Effector CD8-positive, alpha-beta T cell (primary cell): ENCODE data around the gene AFG1L.
A peak's percentile ranks its signal among the peaks of the same experiment; 100 is the strongest.
"Not testable (repeated sequence)": the region's sequence is repeated elsewhere in the genome, so short reads cannot be mapped to it uniquely, and the experiment has no call there.

Experiments used
- DNase-seq: peaks from one replicate; lab custom pipeline; 2025; lab: John Stamatoyannopoulos, UW

The AFG1L gene

DNA sequence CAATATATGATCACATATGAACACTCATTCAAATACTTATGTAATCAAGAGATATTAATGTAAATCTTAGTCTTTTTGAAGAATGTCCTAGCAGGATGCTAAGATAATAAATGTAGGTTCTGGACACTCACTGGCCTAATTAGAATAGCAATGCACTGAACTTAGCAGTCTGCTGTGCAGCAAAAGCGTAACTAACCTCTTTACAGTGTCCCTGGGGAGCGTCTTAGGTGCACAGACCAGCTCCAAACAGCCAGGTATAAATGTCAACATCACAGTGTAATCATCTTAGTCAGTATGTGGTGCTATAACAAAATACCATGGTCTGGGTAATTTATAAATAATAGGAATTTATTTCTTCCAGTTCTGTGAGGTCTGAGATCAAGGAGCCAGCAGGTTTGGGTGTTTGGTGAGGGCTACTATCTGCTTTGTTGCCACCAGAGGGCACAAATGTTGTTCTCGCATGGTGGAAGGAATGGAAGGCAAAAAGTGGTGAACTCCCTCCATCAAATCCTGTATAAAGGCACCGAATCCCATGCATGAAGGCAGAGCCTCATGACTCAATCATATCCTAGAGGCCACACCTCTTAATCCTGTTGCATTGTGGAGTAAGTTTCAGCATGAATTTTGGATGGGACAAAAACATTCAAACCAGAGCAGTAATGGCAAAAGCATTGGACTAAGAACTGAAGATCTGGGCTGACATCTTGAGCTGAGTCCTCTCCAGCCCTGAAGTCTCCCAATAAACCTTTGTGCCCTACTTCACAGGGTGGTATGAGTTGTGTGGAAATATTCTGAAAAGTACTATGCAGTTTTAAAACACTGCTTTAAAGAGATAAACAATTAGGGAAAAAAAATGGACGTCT, 224.1 kb downstream of the AFG1L start:
- DNase-seq, result no peak

DNA sequence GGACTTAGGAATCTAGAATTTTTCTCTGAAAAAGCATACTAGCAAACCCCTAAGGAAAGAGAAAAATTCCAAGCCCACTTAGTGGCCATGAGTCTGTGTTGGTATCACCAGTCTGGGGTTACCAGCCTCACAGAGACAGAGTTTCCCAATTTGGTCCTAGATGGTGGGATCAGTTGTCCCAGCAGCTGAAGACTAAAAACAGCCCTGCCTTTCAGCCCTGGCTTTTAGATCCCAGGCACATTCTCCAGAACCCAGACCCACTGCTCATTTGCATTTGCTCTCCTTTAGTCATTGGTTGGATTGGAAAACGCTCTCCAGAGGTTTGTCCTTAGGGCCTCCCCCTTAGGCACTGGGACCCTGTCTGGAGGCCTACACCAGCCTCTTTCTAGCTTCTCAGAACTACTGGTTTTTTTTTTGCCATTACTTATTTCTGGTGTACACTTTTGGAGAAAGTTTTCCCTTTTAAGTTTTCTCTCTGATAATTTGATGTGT, 226.8 kb downstream of the AFG1L start:
- DNase-seq, result no peak

DNA sequence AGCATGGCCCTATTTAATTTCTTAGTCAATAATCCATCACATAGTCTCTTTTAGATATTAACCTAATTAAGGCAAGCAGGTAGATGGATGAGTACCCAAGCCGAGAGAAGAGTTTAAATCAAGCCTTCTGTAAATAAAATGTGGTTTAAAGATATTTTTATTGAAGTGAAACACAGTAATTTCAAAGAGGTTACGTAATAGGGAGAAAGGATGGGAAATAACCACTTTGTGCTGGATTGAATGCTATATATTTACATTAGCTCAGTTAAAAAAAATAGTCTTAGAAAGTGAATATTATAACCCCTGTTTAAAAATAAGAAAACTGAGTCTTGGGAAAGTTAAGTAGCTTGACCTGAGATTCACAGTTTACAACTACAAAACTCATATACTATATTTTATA, 228.8 kb downstream of the AFG1L start:
- no peak for DNase-seq

DNA sequence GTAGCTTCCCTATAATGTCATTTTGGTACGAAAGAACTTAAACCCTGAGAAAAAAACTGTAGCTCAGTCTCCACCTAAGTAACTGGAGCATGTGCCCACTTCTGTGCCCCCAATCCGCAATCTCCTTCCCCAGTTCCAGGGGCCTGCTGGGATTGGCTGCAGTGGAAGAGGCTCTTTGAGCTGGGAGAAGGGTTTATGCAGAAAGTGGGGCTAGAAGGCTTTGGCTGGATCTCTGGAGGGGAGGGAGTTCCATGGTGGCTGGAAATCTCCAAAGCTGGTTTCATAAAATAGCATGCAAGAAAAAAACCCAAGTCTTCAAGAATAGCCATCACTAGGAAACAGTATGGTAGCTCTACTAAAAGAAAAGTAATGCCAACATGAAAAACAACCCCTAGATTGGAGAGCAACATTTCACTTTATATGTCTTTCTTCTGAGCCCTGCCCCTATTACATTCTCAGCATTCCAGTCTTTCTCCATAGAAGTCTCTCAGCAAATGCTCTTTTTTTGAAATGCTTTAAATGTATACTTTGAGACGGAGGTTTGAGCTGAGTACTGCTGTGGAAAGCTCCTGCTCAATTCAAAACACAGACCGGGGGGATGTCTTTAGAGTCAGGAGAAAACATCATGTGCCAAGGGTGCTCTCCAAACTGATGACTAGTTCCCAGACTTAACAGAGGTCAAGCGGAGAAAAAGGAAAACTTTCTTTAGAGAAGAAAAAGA, 229.8 kb downstream of the AFG1L start:
- DNase-seq, result no peak

DNA sequence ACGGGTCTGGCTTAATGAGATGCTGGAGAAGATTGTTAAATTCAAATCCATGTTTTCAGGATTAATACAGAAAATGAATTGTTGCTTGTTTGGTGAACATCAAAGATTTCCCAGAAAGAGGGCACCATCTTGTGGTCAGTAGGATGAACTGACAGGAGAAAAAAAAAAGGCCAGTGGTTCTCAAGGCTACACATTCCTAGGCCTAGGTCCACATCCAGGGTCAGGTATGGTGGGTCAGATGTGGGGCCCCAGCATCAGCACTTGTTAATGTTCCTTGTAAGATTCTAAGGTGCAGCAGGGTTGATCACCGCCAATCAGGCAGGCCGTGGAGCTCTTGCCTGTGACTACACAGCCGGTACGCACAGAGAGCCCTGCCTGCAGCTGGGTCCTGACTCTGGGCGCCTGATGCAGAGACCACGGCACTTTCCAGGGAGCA, 231.9 kb downstream of the AFG1L start:
- DNase-seq, result no peak

DNA sequence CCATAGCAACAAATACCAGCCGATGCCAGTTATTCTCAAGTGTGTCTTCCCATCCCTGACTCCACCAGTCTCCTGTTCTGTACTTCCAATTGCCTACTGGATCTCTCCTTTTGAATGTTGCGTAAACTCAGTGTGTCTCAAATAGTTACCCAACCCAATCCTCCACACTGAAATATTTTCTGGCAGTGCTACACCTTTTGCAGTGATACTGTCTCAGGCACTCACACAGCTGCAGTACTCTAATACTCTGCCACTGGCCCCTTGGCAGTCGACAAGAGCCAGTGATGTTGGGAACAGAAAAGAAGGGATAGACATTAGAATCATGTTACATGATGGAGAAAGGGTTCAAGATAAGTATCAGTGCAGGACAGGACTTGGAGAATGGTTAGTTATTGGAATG, 234.0 kb downstream of the AFG1L start:
- no peak for DNase-seq

DNA sequence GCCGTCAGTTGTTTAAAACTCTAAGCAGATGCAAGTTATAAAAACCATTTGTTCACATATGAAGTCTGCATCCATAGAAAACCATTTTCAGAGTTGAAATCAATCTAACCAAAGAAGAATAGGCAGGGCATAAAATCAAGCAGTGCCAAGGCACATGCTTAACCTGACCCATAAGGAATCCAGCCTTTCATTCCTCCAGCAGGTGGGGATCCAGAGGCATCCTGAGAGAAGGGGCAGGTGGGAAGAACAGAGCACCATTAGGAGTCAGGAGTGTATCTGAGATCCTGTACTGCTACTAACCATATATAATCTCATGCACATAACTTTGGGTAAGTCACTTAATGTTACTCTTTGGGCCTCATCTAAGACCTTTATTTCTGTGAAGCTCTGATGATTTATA, 236.5 kb downstream of the AFG1L start:
- no peak for DNase-seq

DNA sequence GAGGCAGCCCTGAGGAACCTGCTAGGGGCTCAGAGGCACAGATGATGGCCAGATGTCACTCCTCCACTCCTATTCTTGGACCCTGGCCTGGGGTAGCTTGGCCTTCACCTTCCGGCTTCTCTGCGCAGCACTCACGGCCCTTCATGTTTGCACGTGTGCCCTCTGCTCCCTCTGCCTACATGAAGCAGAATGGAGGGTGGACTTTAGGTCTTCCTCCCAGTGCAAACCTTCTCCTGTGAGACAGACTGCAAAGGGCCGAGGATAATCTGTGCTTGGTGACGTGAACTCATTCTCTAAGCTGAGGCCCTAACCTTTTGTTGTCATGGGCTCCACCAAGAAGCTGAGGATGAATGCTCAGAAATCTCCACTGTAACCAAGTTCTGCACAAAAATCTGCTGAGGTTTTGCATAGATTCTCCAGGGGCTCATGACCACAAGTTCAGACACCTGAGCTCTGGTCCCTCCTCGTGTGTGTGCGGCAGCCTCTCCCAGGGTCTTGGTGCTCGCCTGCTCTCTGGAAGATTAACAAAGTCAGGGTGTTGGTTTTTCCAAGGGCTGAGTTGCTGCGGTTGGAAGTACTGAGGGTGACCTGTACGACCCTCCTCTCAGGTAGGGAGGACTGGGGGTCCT, 240.4 kb downstream of the AFG1L start:
- DNase-seq, result no peak

DNA sequence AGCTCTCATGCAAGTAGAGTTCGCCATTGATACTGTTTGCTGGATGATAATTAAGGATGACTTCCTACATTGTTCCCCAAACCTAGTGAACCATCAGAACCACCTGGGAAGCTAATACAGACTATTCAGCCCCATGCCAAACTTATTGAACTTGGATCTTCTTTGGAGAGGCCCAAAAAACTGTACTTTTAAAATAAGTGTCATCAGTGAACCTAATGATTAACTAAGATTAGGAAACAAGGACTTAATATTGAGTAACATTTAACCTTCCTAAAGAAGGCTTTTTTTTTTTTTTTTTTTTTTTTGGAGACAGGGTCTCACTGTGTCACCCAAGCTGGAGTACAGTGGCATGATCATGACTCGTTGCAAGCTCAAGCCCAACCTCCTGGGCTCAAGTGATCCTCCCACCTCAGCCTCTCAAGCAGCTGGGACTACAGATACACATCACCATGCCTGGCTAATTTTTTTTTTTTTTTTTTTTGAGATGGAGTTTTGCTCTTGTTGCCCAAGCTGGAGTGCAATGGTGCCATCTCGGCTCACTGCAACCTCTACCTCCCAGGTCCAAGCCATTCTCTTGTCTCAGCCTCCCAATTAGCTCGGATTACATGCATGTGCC, 241.2 kb downstream of the AFG1L start:
- DNase-seq, result not testable (repeated sequence)

DNA sequence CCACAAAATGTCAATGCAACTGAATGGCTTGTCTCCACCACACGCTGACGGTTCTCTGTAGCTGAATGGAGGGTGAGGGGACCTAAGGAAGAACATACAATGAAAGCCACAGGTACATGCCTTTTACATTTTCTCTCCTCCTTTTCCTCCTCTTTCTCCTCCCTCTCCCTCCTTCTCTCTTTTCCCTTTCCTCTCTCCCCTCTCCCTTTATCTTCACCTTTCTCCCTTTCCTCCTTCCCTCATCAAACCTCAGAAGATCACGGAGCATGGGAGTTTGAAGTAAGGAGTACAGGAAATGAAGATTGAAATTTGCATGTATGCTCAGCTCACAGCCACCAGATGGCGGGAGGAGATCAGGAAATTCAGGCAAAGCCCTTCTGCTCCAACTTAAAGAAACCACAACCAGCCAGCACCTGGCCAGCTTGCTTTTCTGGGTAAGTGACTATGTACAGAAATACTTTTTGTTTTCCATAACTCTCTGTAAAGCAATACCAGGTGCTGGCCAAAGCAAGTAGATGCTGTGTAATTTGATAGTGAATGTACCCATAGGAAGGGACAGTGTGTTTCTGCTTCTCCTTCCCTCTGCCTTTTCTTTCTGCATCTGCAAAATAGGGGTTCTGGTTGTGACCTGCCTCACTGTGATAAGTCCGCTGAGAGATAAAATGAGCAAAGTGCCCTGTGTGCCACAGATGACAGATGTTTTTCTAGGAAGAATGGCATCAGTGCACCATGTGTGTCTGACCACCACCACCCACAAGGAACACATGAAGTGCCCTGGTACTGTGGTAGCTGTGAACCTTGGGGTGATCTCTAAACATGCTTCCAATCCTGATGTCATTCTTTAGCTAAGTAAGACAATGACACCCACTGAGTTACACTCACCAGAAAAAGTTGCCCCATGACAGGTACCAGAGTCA, 247.2 kb downstream of the AFG1L start:
- peak; percentile 52 for DNase-seq

DNA sequence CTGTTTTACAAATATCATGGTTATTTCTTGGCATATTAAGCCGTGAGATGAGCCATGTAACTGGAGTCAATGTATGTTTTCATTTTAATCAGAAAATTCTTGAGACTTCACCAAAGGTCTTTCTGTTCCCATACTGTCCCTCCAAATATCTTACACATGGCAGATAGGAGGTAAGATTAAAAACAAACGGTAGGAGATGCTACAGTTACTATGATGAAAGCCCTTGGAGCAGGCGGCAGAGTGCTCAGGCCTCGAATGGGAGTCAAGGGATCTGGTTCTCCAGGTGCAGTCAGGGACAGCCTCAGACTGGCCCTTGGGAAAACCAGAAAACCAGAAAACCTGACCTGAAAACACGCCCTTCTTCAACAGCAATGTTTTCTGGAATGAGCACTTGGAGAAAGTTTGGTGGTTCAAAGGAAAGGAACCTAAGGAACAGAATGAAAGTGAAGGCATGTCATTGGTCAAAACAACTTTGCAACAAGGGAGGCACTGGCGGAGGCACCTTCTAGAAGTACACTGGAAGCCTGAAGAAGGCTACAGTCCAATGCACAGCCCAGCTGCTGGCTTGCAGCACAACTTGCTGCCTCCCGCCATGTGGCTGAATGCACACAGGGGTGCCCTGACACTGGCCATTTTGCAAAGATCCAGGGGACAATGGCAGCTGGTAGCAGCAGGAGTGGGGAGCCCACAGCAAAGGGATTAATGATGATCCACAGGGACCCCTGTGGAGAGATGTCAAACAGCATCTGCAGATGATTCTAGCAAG, 248.5 kb downstream of the AFG1L start:
- no peak for DNase-seq

DNA sequence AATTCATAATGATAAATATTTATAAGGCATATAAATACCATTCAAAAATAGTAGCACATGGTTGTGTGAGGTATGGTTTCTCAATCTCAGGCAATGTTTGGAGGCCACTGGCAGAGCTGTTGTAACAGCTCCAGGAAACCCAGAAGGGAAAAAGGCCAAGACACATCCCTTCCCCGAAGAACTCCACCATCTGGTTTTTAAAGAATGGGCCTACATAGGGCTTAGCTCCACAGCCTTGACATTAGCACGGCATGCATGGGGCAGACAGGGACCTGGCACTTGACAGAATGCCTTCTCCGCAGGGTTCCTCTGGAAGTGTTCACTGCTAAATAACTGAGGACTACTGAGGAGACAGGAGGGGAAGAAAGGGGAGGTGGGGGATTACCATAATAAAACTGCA, 249.8 kb downstream of the AFG1L start:
- no peak for DNase-seq

DNA sequence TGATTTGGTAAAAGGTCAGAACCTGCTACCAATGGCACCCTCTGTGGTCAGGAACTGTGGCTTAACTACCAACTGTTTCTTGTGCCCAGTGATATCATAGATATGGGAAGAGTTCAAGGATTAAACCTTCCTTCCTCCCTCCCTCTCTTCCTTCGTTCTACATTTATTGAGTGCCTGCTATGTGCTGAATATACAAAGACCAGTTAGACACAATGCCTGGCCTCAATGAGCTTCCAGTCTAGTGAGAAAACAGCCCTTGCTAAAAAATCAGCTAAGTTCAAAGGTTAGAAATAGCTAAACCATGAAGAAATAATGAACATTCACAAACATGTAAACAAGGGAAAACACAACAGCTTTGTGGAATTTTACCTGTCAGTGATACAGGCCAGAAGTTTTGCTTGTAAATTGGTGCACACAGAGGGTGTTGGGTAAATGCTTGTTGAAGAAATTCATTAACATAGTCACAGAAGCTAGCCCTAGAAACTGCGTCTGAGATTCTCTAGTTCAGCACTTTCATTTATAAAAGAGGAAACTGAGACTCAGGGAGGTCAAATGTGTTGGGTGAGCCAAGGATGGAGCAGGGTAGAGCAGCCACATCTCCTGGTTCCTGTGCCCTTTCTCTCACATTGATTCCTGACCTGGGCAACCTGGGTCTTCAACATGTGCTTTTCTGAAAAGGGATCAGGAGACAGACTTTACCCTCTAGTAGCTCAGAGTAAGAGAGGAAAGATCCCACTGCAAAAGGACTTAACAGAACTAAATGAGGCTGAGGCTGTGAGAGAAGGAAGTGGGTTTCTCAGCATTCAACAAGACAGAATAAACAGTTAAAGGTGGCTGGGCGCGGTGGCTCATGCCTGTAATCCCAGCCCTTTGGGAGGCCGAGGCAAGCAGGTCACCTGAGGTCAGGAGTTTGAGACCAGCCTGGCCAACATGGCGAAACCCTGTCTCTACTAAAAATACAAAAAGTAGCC, 251.5 kb downstream of the AFG1L start:
- DNase-seq, result no peak

DNA sequence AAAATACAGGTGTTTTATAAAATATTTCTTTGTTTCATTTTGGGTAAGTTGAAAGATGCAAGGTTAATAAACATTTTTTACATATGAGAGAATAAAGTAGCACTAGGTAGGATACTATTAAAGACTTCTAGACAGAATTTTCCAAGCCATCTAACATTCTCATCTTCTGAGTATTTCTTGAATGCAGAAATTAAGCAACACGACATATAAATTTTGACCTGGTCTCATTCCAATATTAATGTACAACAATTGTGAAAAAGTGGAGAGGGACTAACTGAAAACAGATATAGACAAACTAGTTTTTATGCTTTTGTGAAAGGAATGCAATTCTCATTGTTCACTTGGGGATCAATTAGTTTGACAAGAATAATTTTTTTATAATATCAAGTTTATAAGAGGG, 254.4 kb downstream of the AFG1L start:
- no peak for DNase-seq

DNA sequence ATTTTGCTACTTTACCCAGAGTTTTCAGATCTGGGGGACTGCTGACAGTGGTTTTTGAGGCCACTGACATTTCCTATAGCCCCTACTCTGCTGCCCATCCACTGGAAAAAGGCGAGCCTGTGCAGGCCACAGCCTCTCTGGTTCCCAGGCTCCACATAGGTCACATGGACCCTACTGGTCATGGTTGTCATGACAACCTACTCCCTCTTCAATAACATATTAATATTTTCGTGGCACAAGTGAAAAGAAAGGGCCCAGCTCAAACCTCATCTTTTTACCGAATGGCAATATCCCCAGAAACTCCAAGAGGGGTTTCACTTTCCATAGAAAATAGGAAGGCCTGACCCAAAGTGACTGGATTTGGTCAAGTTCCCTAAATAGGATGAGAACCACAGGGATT, 254.9 kb downstream of the AFG1L start:
- no peak for DNase-seq

DNA sequence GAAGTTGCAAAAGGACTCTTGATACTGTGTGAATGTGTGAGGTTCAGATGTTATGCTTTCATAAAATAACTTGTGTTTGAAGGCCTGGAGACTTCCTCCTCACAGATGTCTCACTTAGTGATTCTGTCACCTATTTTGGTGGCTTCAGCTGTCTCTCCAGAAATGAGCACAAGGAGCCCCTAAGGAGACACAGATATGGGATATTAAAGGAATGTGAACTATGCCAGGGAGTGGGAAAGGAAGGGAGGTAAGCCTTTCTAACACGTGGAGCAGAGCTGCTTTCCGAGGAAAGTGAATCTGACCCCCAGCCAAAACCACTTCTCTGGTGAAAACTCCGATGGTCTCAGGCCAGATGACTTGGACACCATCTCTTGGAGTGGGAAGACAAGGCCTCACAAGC, 255.4 kb downstream of the AFG1L start:
- no peak for DNase-seq

DNA sequence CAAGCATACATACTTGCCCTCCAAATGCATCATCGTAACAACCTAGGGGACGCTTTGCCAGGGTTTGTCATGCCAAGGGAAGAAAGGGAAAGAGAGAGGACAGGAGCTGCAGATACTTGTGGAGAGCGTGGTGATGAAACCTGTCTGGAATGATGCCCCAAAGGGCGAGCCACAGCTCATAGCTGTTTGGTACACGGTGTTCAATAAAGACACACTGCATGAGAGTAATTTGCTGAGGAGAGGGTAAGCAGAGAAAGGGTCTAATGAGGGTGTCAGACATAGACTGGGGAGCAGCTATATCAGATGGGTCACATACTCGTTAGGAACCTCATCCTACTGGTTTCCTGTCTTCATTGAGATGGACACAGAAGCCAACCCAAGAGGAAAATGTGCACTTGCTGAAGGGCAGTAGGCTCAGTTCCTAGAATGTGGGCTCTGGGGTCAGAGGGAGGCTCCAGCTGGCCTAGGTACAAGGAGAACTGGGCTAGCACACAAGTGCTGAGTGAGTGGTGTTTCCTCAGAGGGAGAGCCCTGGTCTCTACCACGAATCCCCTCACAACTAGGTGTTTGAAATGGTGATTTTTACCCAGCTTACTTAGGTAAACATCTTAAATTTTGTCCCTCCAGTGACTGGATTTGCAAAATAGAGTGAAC, 260.7 kb downstream of the AFG1L start:
- DNase-seq, result no peak

DNA sequence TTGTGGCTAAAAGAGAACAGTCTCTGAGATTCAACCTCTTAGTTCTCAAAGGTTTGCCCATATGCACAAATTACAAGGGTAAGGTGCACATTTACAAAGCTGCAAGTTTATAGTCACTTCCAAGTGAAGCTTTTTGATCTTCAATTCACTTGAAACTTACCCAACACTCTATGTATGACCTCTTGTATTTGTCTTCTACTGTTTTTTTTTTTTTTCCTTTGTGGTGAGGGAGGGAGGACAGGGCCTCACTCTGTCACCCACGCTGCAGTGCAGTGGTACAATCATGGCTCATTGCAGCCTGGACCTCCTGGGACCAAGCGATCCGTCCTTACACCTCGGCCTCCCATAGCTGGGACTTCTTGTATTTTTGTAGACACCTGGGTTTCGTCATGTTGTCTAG, 261.4 kb downstream of the AFG1L start:
- DNase-seq, result no peak
